HG02840 (cell line): ENCODE results near the gene COL2A1.

Experiments
- ATAC-seq: cut with Tn5 transposase; IDR thresholded peaks from one replicate; pipeline ENCODE4 v1.9.1; 2021; ENCODE audit warnings: mild to moderate bottlenecking, moderate library complexity, moderate number of reproducible peaks; ENCODE audit not compliant: unreplicated experiment, low FRiP score

COL2A1 gene

GRCh38 chr12:48031135-48031960, 27.1 kb upstream of the COL2A1 start:
- no peak for ATAC-seq

- no peak for ATAC-seq
Measured at GRCh38 chr12:48030173-48030650, 25.9 kb upstream of the COL2A1 start.

- ATAC-seq: no peak
Measured at GRCh38 chr12:48029491-48030172, 25.4 kb upstream of the COL2A1 start.

GRCh38 chr12:48028541-48029431, 24.5 kb upstream of the COL2A1 start:
- ATAC-seq: no peak

GRCh38 chr12:48027183-48028002, 23.1 kb upstream of the COL2A1 start:
- no peak for ATAC-seq

- ATAC-seq: no peak
Measured at GRCh38 chr12:48026060-48026827, 22.0 kb upstream of the COL2A1 start.

GRCh38 chr12:48025281-48025680, 21.0 kb upstream of the COL2A1 start:
- ATAC-seq: no peak

GRCh38 chr12:48024735-48025134, 20.5 kb upstream of the COL2A1 start:
- ATAC-seq: no peak

- no peak for ATAC-seq
Measured at GRCh38 chr12:48023386-48023785, 19.1 kb upstream of the COL2A1 start.

- ATAC-seq: no peak
Measured at GRCh38 chr12:48022676-48023385, 18.6 kb upstream of the COL2A1 start.

- no peak for ATAC-seq
Measured at GRCh38 chr12:48022180-48022521, 17.9 kb upstream of the COL2A1 start.

GRCh38 chr12:48021485-48022179, 17.4 kb upstream of the COL2A1 start:
- ATAC-seq: no peak

GRCh38 chr12:48019639-48020265, 15.5 kb upstream of the COL2A1 start:
- ATAC-seq: no peak

GRCh38 chr12:48018618-48018995, 14.3 kb upstream of the COL2A1 start:
- ATAC-seq: no peak

- ATAC-seq: no peak
Measured at GRCh38 chr12:48017921-48018617, 13.8 kb upstream of the COL2A1 start.

- ATAC-seq: no peak
Measured at GRCh38 chr12:48017496-48017895, 13.2 kb upstream of the COL2A1 start.

GRCh38 chr12:48016373-48017020, 12.2 kb upstream of the COL2A1 start:
- ATAC-seq: no peak
